ENCODE results near the gene CAMK1D. TPM values are rescaled to one million over a fixed set of nuclear protein-coding genes. Genes with fewer than 3 reads are reported as not detected.
"Not testable (repeated sequence)": the region's sequence is repeated elsewhere in the genome, so short reads cannot be mapped to it uniquely, and the experiment has no call there.

CAMK1D gene
- total and polyA plus RNA-seq, 2 experiments from 2014 or later = 4.6 to 7.2 TPM

GRCh38 chr10:12862459-12862858 lies 513.1 kb downstream of the CAMK1D start (continued):
- TF ChIP-seq ETS1 (IDR thresholded peaks at IDR 0.05) = no peak
- no peak for TF ChIP-seq ZNF114 (CRISPR knock-in tag; IDR thresholded peaks at IDR 0.05)
- no peak for TF ChIP-seq CREB1 (CRISPR knock-in tag; IDR thresholded peaks at IDR 0.05; ENCODE audit: low read depth)
- no peak for TF ChIP-seq POLR2AphosphoS5 (IDR thresholded peaks at IDR 0.05; ENCODE audit: low read depth)
- TF ChIP-seq CTCF (conservative IDR thresholded peaks at IDR 0.05; ENCODE audit: low read depth in 2 of 2) = no peak
- no peak for TF ChIP-seq NANOG (IDR thresholded peaks at IDR 0.05; ENCODE audit: borderline replicate concordance)
- no peak for TF ChIP-seq REST (IDR thresholded peaks at IDR 0.05; ENCODE audit: unreplicated experiment)

- not testable (repeated sequence) for H3K4me1 ChIP-seq (ENCODE audit: insufficient read depth); H3K27ac ChIP-seq (ENCODE audit: low read depth); H3K27me3 Mint-ChIP-seq (ENCODE audit: insufficient read depth, low read depth, poor library complexity)
Measured at GRCh38 chr10:12865515-12865914, 516.2 kb downstream of the CAMK1D start.

GRCh38 chr10:12868229-12868628 lies 518.9 kb downstream of the CAMK1D start:
- no peaks in the 10 kb centered on the region for H3K9me3 Mint-ChIP-seq
- H3K4me3 ChIP-seq = no peak overlapping the region
- DNase-seq (ENCODE audit: low spot score) (no peak), ATAC-seq (no peak)
- no peak overlapping the region for H3K27ac Mint-ChIP-seq
- H3K9me2 ChIP-seq (ENCODE audit: insufficient read depth) = no peaks in the 10 kb centered on the region
- peak overlapping the region; percentile 43; the same call in 1 of the 2 replicates for H2AFZ ChIP-seq
- H3K4me1 ChIP-seq (ENCODE audit: insufficient read depth) = no peaks in the 10 kb centered on the region
- no peaks in the 10 kb centered on the region for H3K36me3 Mint-ChIP-seq (ENCODE audit: low read depth)
- no peaks in the 10 kb centered on the region for H3K4me1 Mint-ChIP-seq
- H3K27ac ChIP-seq (ENCODE audit: low read depth) = no peak overlapping the region
- no peaks in the 10 kb centered on the region for H4K20me1 ChIP-seq (replicated peaks; ENCODE audit: insufficient read depth)
- no peaks in the 10 kb centered on the region for H3K36me3 ChIP-seq (ENCODE audit: insufficient read depth)
- H3K4me3 Mint-ChIP-seq = no peak overlapping the region
- H3F3A ChIP-seq (replicated peaks; ENCODE audit: low read depth) = no peaks in the 10 kb centered on the region
- no peak overlapping the region for H3K4me2 ChIP-seq
- H3K79me2 ChIP-seq (replicated peaks; ENCODE audit: insufficient read depth) = no peaks in the 10 kb centered on the region
- H3K27me3 ChIP-seq (ENCODE audit: insufficient read depth) = no peaks in the 10 kb centered on the region
- H3K27me3 Mint-ChIP-seq (ENCODE audit: insufficient read depth, low read depth, poor library complexity) = peaks cover 4% of the 10 kb centered on the region
- no peak for TF ChIP-seq STAT1 (IDR thresholded peaks at IDR 0.05; ENCODE audit: unreplicated experiment)
- TF ChIP-seq POLR2AphosphoS5 (IDR thresholded peaks at IDR 0.05; ENCODE audit: low read depth) = no peak
- TF ChIP-seq EZH2 (IDR thresholded peaks at IDR 0.05; ENCODE audit: low read depth, unreplicated experiment) = no peak
- TF ChIP-seq CREB1 (CRISPR knock-in tag; IDR thresholded peaks at IDR 0.05; ENCODE audit: low read depth) = no peak
- no peak for TF ChIP-seq REST (IDR thresholded peaks at IDR 0.05; ENCODE audit: unreplicated experiment)
- no peak for TF ChIP-seq ETS1 (IDR thresholded peaks at IDR 0.05)
- TF ChIP-seq EZH2phosphoT487 (IDR thresholded peaks at IDR 0.05; ENCODE audit: unreplicated experiment) = no peak
- no peak for TF ChIP-seq JUNB (IDR thresholded peaks at IDR 0.05; ENCODE audit: unreplicated experiment)
- TF ChIP-seq NANOG (IDR thresholded peaks at IDR 0.05; ENCODE audit: borderline replicate concordance) = no peak

More at GRCh38 chr10:12865515-12865914, 516.2 kb downstream of the CAMK1D start:
- H3K4me1 Mint-ChIP-seq; H3K9me3 Mint-ChIP-seq; DNase-seq (ENCODE audit: low spot score); H3K79me2 ChIP-seq (replicated peaks; ENCODE audit: insufficient read depth); H3K36me3 ChIP-seq (ENCODE audit: insufficient read depth); H2AFZ ChIP-seq; H3K4me2 ChIP-seq; H3K4me3 ChIP-seq; H3K27me3 ChIP-seq (ENCODE audit: insufficient read depth); H3K27ac Mint-ChIP-seq; H4K20me1 ChIP-seq (replicated peaks; ENCODE audit: insufficient read depth); H3K4me3 Mint-ChIP-seq; H3F3A ChIP-seq (replicated peaks; ENCODE audit: low read depth); H3K36me3 Mint-ChIP-seq (ENCODE audit: low read depth); H3K9me2 ChIP-seq (ENCODE audit: insufficient read depth); ATAC-seq: not testable (repeated sequence)
